Kidney epithelial cell (primary cell): ENCODE results near the gene CEND1. TPM values are rescaled to one million over a fixed set of nuclear protein-coding genes. Genes with fewer than 3 reads are reported as not detected.

Experiments used
- DNase-seq: peaks from one replicate; pipeline ENCODE4 v3.0.0-alpha.2; 2010; ENCODE audit warnings: low read depth
- H3K27me3 ChIP-seq: 2 replicates; pipeline ENCODE4 v1.6.0; 2011; ENCODE audit warnings: low read length; ENCODE audit not compliant: control insufficient read depth, insufficient read depth
- H3K36me3 ChIP-seq: 2 replicates; pipeline ENCODE4 v1.5.1; 2011; ENCODE audit warnings: low read length; ENCODE audit not compliant: control insufficient read depth, insufficient read depth
- H3K4me3 ChIP-seq: 2 replicates; pipeline ENCODE4 v1.5.1; 2011; ENCODE audit warnings: low read depth, mild to moderate bottlenecking, control low read depth, low read length
- total RNA-seq: library from RNA; depleted of rRNA; stranded (reverse); fragments of >200 nt; gene quantifications from 2 replicates; pipeline ENCODE4 v1.2.3, GENCODE V29; 2015
- TF ChIP-seq, protein P1 (sequence below): IDR thresholded peaks from 2 replicates; pipeline ENCODE4 v1.5.1; 2011; ENCODE audit warnings: mild to moderate bottlenecking, moderate library complexity, low read length, control low read depth, inconsistent platforms; ENCODE audit not compliant: insufficient read depth, poor library complexity, severe bottlenecking

CEND1 gene
- total RNA-seq, 1 donor from 2014 or later: 0.25 TPM

DNA sequence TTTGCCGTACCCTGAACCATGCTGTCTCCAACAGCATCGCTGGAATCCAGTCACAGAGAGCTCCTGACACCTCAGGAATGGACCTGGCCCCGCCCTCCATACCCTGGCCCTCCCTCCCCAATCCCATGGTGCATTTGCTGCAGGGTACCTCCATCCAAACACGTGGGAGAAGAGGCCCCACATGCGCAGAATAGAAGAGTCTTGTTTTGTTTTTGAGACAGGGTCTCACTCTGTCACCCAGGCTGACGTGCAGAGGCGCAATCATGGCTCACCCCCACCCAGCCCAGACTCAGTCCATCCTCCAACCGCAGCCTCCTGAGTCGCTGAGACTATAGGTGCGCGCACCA lies 26.5 kb upstream of the CEND1 start:
- H3K36me3 ChIP-seq: peaks cover 8% of the 10 kb centered on the region
- no peaks in the 10 kb centered on the region for H3K27me3 ChIP-seq
- H3K4me3 ChIP-seq: no peak overlapping the region
- DNase-seq: no peak
- TF ChIP-seq, protein P1, sequence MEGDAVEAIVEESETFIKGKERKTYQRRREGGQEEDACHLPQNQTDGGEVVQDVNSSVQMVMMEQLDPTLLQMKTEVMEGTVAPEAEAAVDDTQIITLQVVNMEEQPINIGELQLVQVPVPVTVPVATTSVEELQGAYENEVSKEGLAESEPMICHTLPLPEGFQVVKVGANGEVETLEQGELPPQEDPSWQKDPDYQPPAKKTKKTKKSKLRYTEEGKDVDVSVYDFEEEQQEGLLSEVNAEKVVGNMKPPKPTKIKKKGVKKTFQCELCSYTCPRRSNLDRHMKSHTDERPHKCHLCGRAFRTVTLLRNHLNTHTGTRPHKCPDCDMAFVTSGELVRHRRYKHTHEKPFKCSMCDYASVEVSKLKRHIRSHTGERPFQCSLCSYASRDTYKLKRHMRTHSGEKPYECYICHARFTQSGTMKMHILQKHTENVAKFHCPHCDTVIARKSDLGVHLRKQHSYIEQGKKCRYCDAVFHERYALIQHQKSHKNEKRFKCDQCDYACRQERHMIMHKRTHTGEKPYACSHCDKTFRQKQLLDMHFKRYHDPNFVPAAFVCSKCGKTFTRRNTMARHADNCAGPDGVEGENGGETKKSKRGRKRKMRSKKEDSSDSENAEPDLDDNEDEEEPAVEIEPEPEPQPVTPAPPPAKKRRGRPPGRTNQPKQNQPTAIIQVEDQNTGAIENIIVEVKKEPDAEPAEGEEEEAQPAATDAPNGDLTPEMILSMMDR: no peak

DNA sequence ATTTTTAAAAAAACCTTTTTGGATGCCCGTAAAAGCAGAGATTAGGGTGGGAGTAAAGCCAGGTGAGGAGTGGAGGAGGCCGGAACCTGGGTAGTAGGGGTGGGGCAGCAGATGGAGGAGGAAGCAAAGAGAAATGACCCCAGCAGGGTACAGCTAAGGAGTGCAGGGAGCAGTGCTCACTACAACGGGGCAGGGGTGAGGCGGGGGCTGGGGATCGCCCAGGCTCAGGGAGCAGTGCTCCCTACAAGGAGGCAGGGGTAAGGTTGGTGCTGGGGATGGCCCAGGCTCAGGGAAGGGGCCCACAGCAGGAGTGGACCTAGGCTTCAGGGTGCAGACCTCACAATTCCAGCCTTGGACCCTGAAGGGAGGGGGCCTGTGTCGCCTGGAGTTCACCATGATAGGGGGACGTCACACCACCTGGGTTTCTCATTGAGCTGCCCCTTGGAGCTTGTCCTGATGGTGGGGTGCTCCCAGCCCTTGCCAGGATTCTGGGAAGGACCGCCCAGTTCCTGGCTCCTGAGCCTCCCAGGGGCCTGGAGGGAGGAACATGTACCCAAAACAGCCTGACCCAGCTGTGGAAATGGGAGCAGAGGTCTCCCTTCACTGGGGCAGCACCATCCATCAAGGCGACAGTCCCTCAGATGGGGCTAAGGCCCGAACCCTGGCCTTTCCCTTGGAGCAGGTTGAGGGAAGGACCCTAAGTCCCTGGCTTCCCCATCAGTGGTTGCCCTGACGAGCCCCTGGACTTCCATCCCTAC lies 26.0 kb upstream of the CEND1 start:
- no peaks in the 10 kb centered on the region for H3K27me3 ChIP-seq
- no peak for DNase-seq
- H3K4me3 ChIP-seq: no peak overlapping the region
- TF ChIP-seq, protein P1: no peak
- peaks cover 8% of the 10 kb centered on the region for H3K36me3 ChIP-seq

DNA sequence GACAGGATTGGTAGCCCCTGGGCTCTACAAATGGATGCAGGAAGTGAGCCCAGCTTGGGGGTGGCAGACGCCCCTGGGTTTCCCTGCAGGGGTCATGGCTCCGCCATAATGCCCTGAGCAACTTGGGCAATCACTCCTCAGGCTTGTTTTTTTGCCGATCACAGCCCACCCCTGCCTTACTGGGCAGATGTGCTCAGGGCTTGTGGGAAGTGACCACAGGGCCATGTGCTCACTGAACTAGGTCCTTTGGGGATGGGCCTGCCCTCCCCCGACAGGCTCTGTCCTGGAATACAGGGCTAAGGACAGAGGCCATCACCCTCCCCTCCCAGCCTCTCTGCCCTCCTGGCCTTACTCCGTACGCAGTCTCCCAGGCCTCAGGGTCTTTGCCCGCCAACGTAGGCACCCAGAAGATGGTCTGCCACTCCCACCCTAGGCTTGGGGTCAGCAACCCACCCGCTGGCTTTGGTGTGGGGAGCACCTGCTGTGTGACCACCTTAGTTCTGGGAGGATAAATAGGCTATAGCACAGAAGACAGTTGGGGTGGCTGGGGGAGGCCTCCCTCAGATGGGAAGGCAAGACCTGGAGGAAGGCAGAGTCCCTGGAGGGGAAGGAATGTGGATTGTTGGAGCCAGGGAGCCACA lies 23.7 kb upstream of the CEND1 start:
- Histone ChIP-seq H3K27me3 (no peaks in the 10 kb centered on the region), H3K4me3 (no peak overlapping the region), H3K36me3 (peaks cover 8% of the 10 kb centered on the region)
- TF ChIP-seq, protein P1: no peak
- no peak for DNase-seq

DNA sequence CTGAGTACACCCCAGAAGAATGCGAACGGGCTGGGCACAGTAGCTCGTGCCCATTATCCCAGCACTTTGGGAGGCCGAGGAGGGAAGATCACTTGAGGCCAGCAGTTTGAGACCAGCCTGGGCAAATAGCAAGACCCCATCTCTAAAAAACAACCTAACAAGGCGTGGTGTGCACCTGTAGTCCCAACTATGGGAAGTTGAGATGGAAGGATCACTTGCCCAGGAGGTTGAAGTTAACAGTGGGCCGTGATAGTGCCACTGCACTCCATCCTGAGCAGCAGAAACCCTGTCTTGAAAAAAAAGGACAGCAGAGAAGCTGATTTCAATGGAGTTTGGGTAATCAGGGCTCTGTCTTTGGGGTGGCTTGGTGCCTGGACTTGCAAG lies 23.2 kb upstream of the CEND1 start:
- H3K4me3 ChIP-seq: no peak overlapping the region
- H3K27me3 ChIP-seq: no peaks in the 10 kb centered on the region
- H3K36me3 ChIP-seq: peaks cover 8% of the 10 kb centered on the region
- TF ChIP-seq, protein P1: no peak
- no peak for DNase-seq

DNA sequence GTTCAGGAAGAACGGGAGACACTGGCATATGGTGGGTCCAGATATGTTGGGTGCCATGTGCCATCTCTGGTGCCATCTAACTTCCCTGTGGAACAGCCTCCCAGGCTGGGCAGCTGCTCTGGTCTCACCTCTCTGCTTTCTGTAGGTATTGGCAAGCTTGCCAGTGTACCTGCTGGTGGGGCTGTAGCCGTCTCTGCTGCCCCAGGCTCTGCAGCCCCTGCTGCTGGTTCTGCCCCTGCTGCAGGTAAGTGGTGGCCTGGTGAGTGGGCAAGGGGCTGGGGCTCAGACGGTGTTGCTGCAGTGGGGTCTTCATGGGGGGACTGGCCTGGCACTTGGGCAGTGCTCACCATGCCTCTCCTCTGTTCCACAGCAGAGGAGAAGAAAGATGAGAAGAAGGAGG lies 22.5 kb upstream of the CEND1 start:
- no peak overlapping the region for H3K4me3 ChIP-seq

More for the DNA sequence above, 22.5 kb upstream of the CEND1 start:
- DNase-seq: no peak
- Histone ChIP-seq H3K27me3 (no peaks in the 10 kb centered on the region), H3K36me3 (peaks cover 8% of the 10 kb centered on the region)
- TF ChIP-seq, protein P1: no peak
